HepG2 (cell line): Measurements from ENCODE around the gene WWC2. TPM values are rescaled to one million over a fixed set of nuclear protein-coding genes. Genes with fewer than 3 reads are reported as not detected.

ENCODE experiments used
- ATAC-seq: fragments of 200-7000 bp; cut with Tn5 transposase; 3 replicates; pipeline ENCODE4 v1.9.1; 2020; ENCODE audit warnings: mild to moderate bottlenecking, moderate library complexity
- BruUV-seq: library from RNA; stranded (reverse); fragments of 400-500 nt; replicated peaks from 2 replicates; lab custom pipeline; 2021; lab: Mats Ljungman, UMichigan
- CTCF ChIA-PET: fragments of 300-600 bp; formaldehyde crosslinking; extraction: SDS; loops from one replicate; lab custom pipeline; 2021; ENCODE audit warnings: low total read pairs, inconsistent platforms, low intra/inter-chr PET ratio; lab: Yijun Ruan, JAX
- POLR2A ChIA-PET: fragments of 350-600 bp; sonication (Branson Sonifier 250); formaldehyde crosslinking; loops from one replicate; lab custom pipeline; 2020; ENCODE audit warnings: antibody characterized with exemption, inconsistent platforms; lab: Yijun Ruan, JAX
- DNase-seq: peaks from one replicate; pipeline ENCODE4 v3.0.0-alpha.2; 2015; ENCODE audit warnings: low spot score
- FAIRE-seq: peaks from 3 replicates; lab custom pipeline; 2011; peaks lifted over from hg19 to GRCh38; lab: Jason Lieb, UNC
- H2AFZ ChIP-seq: one replicate; pipeline ENCODE4 v1.6.1; 2011; ENCODE audit warnings: low read length, inconsistent platforms
- H3K27ac ChIP-seq: fragments of 300-600 bp; 3 replicates; pipeline ENCODE4 v1.8.0; 2011; ENCODE audit warnings: mixed run types, mild to moderate bottlenecking, mixed read lengths, low read length, inconsistent platforms; ENCODE audit not compliant: insufficient read depth; ENCODE audit errors: extremely low read length
- H3K27me3 ChIP-seq, 2 experiments: fragments of 200-600 bp in 1 of 2; 2 replicates in 1 of 2; 3 replicates in 1 of 2; pipeline versions ENCODE4 v1.6.0 to v1.8.0; 2011; ENCODE audit warnings: low read length in 2 of 2, mild to moderate bottlenecking in 2 of 2, moderate library complexity in 2 of 2, inconsistent platforms in 1 of 2; ENCODE audit not compliant: insufficient read depth in 2 of 2, control insufficient read depth in 1 of 2
- H3K36me3 ChIP-seq, 2 experiments: fragments of 200-600 bp in 1 of 2; replicated peaks in 1 of 2; 2 replicates in 1 of 2; 3 replicates in 1 of 2; pipeline versions ENCODE4 v1.5.1 to v1.8.0; 2011; ENCODE audit warnings: low read length in 2 of 2, inconsistent platforms in 1 of 2; ENCODE audit not compliant: insufficient read depth in 2 of 2, control insufficient read depth in 1 of 2
- H3K4me1 ChIP-seq: 2 replicates; pipeline ENCODE4 v1.5.1; 2012; ENCODE audit warnings: low read length, inconsistent platforms; ENCODE audit not compliant: insufficient read depth
- H3K4me2 ChIP-seq: 2 replicates; pipeline ENCODE4 v1.6.0; 2011; ENCODE audit warnings: low read depth, low read length, inconsistent platforms
- H3K4me3 ChIP-seq, 3 experiments: fragments of 200-600 bp in 1 of 3; sonication (generic), shearing (Covaris generic) in 1 of 3; replicated peaks in 1 of 3; 2 replicates each; pipeline ENCODE4 v1.5.1; 2011 to 2016; ENCODE audit warnings: low read length in 3 of 3, inconsistent platforms in 2 of 3, low read depth in 2 of 3, mild to moderate bottlenecking in 2 of 3, control low read depth in 1 of 3, mixed read lengths in 1 of 3; ENCODE audit not compliant: insufficient read depth in 1 of 3
- H3K79me2 ChIP-seq: one replicate; pipeline ENCODE4 v1.6.1; 2011; ENCODE audit warnings: low read length, inconsistent platforms; ENCODE audit not compliant: insufficient read depth
- H3K9ac ChIP-seq: 2 replicates; pipeline ENCODE4 v1.6.0; 2011; ENCODE audit warnings: mild to moderate bottlenecking, low read depth, low read length, inconsistent platforms; ENCODE audit not compliant: insufficient read depth
- H3K9me3 ChIP-seq: 2 replicates; pipeline ENCODE4 v1.5.1; 2012; ENCODE audit warnings: mild to moderate bottlenecking, low read length
- H4K20me1 ChIP-seq: 2 replicates; pipeline ENCODE4 v1.6.0; 2011; ENCODE audit warnings: inconsistent platforms, mild to moderate bottlenecking, low read length, moderate library complexity; ENCODE audit not compliant: insufficient read depth
- AHDC1 ChIP-seq: sonication (generic); formaldehyde crosslinking; IDR thresholded peaks from 2 replicates; pipeline ENCODE4 v1.5.1; 2020; ENCODE audit warnings: mild to moderate bottlenecking, missing genetic modification reagents, borderline replicate concordance
- IKZF5 ChIP-seq: IDR thresholded peaks from 2 replicates; pipeline ENCODE4 v1.6.1; 2018; ENCODE audit warnings: missing genetic modification reagents, mild to moderate bottlenecking, missing compliant biosample characterization
- MED13 ChIP-seq: sonication (generic); formaldehyde crosslinking; IDR thresholded peaks from 2 replicates; pipeline ENCODE4 v1.5.0; 2020; ENCODE audit warnings: missing genetic modification reagents
- MLX ChIP-seq: IDR thresholded peaks from 2 replicates; pipeline ENCODE4 v1.6.1; 2016
- POLR2AphosphoS5 ChIP-seq: IDR thresholded peaks from 2 replicates; pipeline ENCODE4 v1.6.1; 2012; ENCODE audit warnings: low read depth, low read length
- SIN3A ChIP-seq: IDR thresholded peaks from 2 replicates; pipeline ENCODE4 v1.6.1; 2011; ENCODE audit warnings: low read depth, mild to moderate bottlenecking, control low read depth, low read length, borderline replicate concordance
- SP4 ChIP-seq: sonication (generic); formaldehyde crosslinking; IDR thresholded peaks from 2 replicates; pipeline ENCODE4 v1.8.1; 2023; ENCODE audit warnings: mild to moderate bottlenecking, missing genetic modification reagents
- TERF1 ChIP-seq: sonication (generic); formaldehyde crosslinking; IDR thresholded peaks from 2 replicates; pipeline ENCODE4 v1.8.0; 2022; ENCODE audit warnings: mild to moderate bottlenecking, missing genetic modification reagents, moderate library complexity
- YY1 ChIP-seq: IDR thresholded peaks from 2 replicates; pipeline ENCODE4 v1.6.1; 2011; ENCODE audit warnings: low read length, low read depth, moderate library complexity, mild to moderate bottlenecking; ENCODE audit not compliant: insufficient read depth, insufficient replicate concordance
- ZBTB14 ChIP-seq: sonication (generic); formaldehyde crosslinking; IDR thresholded peaks from 2 replicates; pipeline ENCODE4 v1.4.0; 2020; ENCODE audit warnings: missing genetic modification reagents
- ZNF282 ChIP-seq: fragments of 450-650 bp; IDR thresholded peaks from 2 replicates; pipeline ENCODE4 v1.6.1; 2018; ENCODE audit not compliant: partially characterized antibody
- ZNF3 ChIP-seq: IDR thresholded peaks from 2 replicates; pipeline ENCODE4 v1.7.0; 2017; ENCODE audit warnings: inconsistent platforms
- ZNF335 ChIP-seq: sonication (generic); formaldehyde crosslinking; IDR thresholded peaks from 2 replicates; pipeline ENCODE4 v1.4.0; 2020; ENCODE audit warnings: missing genetic modification reagents
- ZNF670 ChIP-seq: sonication (generic); formaldehyde crosslinking; IDR thresholded peaks from 2 replicates; pipeline ENCODE4 v1.8.0; 2022; ENCODE audit warnings: mild to moderate bottlenecking, missing genetic modification reagents, borderline replicate concordance
- ZNF737 ChIP-seq: sonication (generic); formaldehyde crosslinking; IDR thresholded peaks from 2 replicates; pipeline ENCODE4 v1.5.0; 2020; ENCODE audit warnings: missing genetic modification reagents, mild to moderate bottlenecking, borderline replicate concordance
- WGBS: methylation state at CpG from one replicate; pipeline ENCODE4 v1.1.6; 2017; ENCODE audit warnings: low lambda C conversion rate; 5-methylcytosine and 5-hydroxymethylcytosine counted together
- in situ Hi-C: cut with HindIII; loops from 2 replicates; pipeline ENCODE4 v1.10.0; 2017; ENCODE audit warnings: low pct_unique_long_range_greater_than_20kb; ENCODE audit not compliant: extremely low pct_ligation_motif_present
- intact Hi-C: fragments of 100-400 bp; cut with micrococcal nuclease; formaldehyde crosslinking; loops from one replicate; pipeline ENCODE4 v1.10.0; 2022; ENCODE audit not compliant: unreplicated experiment
- polyA plus RNA-seq, 8 experiments: library from polyadenylated mRNA; depleted of rRNA in 3 of 8; stranded (reverse) in 7 of 8; unstranded in 1 of 8; fragments of >200 nt; fragmentation: Illumina TruSeq in 4 of 8; extraction: Trizol in 4 of 8; gene quantifications; 2 replicates each; pipeline versions ENCODE4 v1.2.1 to v1.2.3, GENCODE V29; 2011 to 2016; ENCODE audit warnings: low read depth in 4 of 8, missing spikeins in 1 of 8, mixed read lengths in 1 of 8; ENCODE audit not compliant: insufficient read depth in 1 of 8
- total RNA-seq, 5 experiments: library from RNA; depleted of rRNA; stranded (reverse); fragments of >200 nt; fragmentation: Illumina TruSeq; extraction: Trizol; gene quantifications; 2 replicates each; pipeline ENCODE4 v1.2.3, GENCODE V29; 2016; ENCODE audit warnings: low read depth in 1 of 5

The WWC2 gene
- total and polyA plus RNA-seq, 2 of the 13 experiments (the other 11 are each of a cell fraction or from before 2014, with no cell fraction given) = 40.0 to 50.1 TPM

- TF ChIP-seq ZBTB14 (CRISPR knock-in tag) (no peak), SIN3A (no peak), POLR2AphosphoS5 (no peak)
These were observed 167.3 kb downstream of the WWC2 start (continued) for GRCh38 chr4:183266371-183266770.

- CTCF ChIA-PET = no interaction called here
- in situ Hi-C loops = no loop called here
- no TSS peak for BruUV-seq
- TF ChIP-seq ZNF282 (no peak), ZNF3 (CRISPR knock-in tag) (no peak), SP4 (CRISPR knock-in tag) (no peak), ZNF670 (CRISPR knock-in tag) (no peak), ZNF737 (CRISPR knock-in tag) (no peak), AHDC1 (CRISPR knock-in tag) (no peak), IKZF5 (no peak), MED13 (CRISPR knock-in tag) (no peak), MLX (CRISPR knock-in tag) (no peak), YY1 (no peak), ZNF335 (no peak), TERF1 (no peak)
These were observed 169.5 kb downstream of the WWC2 start for GRCh38 chr4:183268556-183268955.

More at GRCh38 chr4:183268556-183268955, 169.5 kb downstream of the WWC2 start:
- intact Hi-C loops = no loop called here
- Histone ChIP-seq H3K79me2 (no peaks in the 10 kb centered on the region), H2AFZ (no peak overlapping the region), H3K4me2 (no peak overlapping the region), H3K9ac (no peak overlapping the region), H3K27ac (no peak overlapping the region), H4K20me1 (no peaks in the 10 kb centered on the region), H3K36me3 (peaks cover 16 to 74% of the 10 kb centered on the region in 2 experiments), H3K9me3 (no peaks in the 10 kb centered on the region), H3K4me3 (no peak overlapping the region), H3K4me1 (no peaks in the 10 kb centered on the region), H3K27me3 (no peaks in the 10 kb centered on the region)
- 95% methylated on average over 9 of the region's 9 CpGs for WGBS
- DNase-seq (no peak), ATAC-seq (no peak), FAIRE-seq (no peak)
- POLR2A ChIA-PET = no interaction called here
